ENCODE data around the gene LACTB.

GRCh38 chr15:63084806-63085205 lies 36.9 kb upstream of the LACTB start:
- no peak for TF ChIP-seq POLR2A (IDR thresholded peaks at IDR 0.05; ENCODE audit: low read length)
- TF ChIP-seq GATA1 (IDR thresholded peaks at IDR 0.05; ENCODE audit: low read depth, low read length) = no peak

Measured in erythroblast (primary cell).